K562 (cell line): ENCODE results near the gene TAF1B. TPM values are rescaled to one million over a fixed set of nuclear protein-coding genes. Genes with fewer than 3 reads are reported as not detected.

ENCODE experiments used
- ATAC-seq: fragments of 200-7000 bp; cut with Tn5 transposase; 3 replicates; pipeline ENCODE4 v1.9.1; 2020; ENCODE audit warnings: moderate library complexity
- BruUV-seq: library from RNA; stranded (reverse); fragments of 400-500 nt; replicated peaks from 2 replicates; lab custom pipeline; 2021; lab: Mats Ljungman, UMichigan
- CTCF ChIA-PET: fragments of 300-600 bp; formaldehyde crosslinking; extraction: SDS; loops from one replicate; lab custom pipeline; 2021; ENCODE audit warnings: low intra/inter-chr PET ratio; lab: Yijun Ruan, JAX
- POLR2A ChIA-PET: fragments of 300-600, 350-650 bp; sonication (Branson Sonifier 250); formaldehyde crosslinking; extraction: SDS; loops from one replicate; lab custom pipeline; 2021; ENCODE audit warnings: antibody characterized with exemption, inconsistent platforms; lab: Yijun Ruan, JAX
- DNase-seq, 4 experiments: peaks; one replicate each; pipeline versions ENCODE4 v3.0.0 to v3.0.0-alpha.2; 2011 to 2018; ENCODE audit warnings: low spot score in 3 of 4, mixed read lengths in 3 of 4; ENCODE audit errors: extremely low read depth in 1 of 4
- FAIRE-seq: peaks from 2 replicates; lab custom pipeline; 2011; peaks lifted over from hg19 to GRCh38; lab: Jason Lieb, UNC
- H2AFZ ChIP-seq: 2 replicates; pipeline ENCODE4 v1.6.0; 2011; ENCODE audit warnings: low read depth, low read length, control low read depth, inconsistent platforms
- H3K27ac ChIP-seq: fragments of 200-600 bp; 3 replicates; pipeline ENCODE4 v1.8.0; 2011; ENCODE audit warnings: low read depth, mild to moderate bottlenecking, control low read depth, inconsistent platforms, low read length, moderate library complexity, mixed read lengths; ENCODE audit errors: extremely low read depth
- H3K27me3 ChIP-seq, 2 experiments: fragments of 300-600 bp in 1 of 2; 2 replicates in 1 of 2; 3 replicates in 1 of 2; pipeline versions ENCODE4 v1.6.0 to v1.8.0; 2011; ENCODE audit warnings: inconsistent platforms in 2 of 2, low read length in 2 of 2, mild to moderate bottlenecking in 1 of 2, mixed read lengths in 1 of 2, moderate library complexity in 1 of 2; ENCODE audit not compliant: control insufficient read depth in 2 of 2, insufficient read depth in 2 of 2
- H3K36me3 ChIP-seq: fragments of 300-600 bp; 3 replicates; pipeline ENCODE4 v1.8.0; 2011; ENCODE audit warnings: mild to moderate bottlenecking, low read length, inconsistent platforms; ENCODE audit not compliant: control insufficient read depth, insufficient read depth
- H3K4me1 ChIP-seq, 2 experiments: fragments of 200-600 bp in 1 of 2; replicated peaks in 1 of 2; 2 replicates in 1 of 2; 3 replicates in 1 of 2; pipeline versions ENCODE4 v1.5.1 to v1.8.0; 2011; ENCODE audit warnings: inconsistent platforms in 2 of 2, low read length in 2 of 2, mild to moderate bottlenecking in 1 of 2, mixed read lengths in 1 of 2, moderate library complexity in 1 of 2; ENCODE audit not compliant: control insufficient read depth in 2 of 2, insufficient read depth in 2 of 2
- H3K4me2 ChIP-seq: 2 replicates; pipeline ENCODE4 v1.6.1; 2011; ENCODE audit warnings: low read length, control low read depth, inconsistent platforms, mixed read lengths; ENCODE audit not compliant: insufficient read depth
- H3K4me3 ChIP-seq: fragments of 200-600 bp; sonication (generic), shearing (Covaris generic); 2 replicates; pipeline ENCODE4 v1.5.1; 2016; ENCODE audit warnings: control low read depth, inconsistent platforms
- H3K79me2 ChIP-seq: fragments of 200-600 bp; 3 replicates; pipeline ENCODE4 v1.8.0; 2011; ENCODE audit warnings: low read length, inconsistent platforms; ENCODE audit not compliant: control insufficient read depth, insufficient read depth
- H3K9ac ChIP-seq, 2 experiments: 2 replicates each; pipeline versions ENCODE4 v1.6.0 to v1.6.1; 2011; ENCODE audit warnings: low read depth in 2 of 2, low read length in 2 of 2, control low read depth in 1 of 2, inconsistent platforms in 1 of 2, mild to moderate bottlenecking in 1 of 2, mixed read lengths in 1 of 2; ENCODE audit not compliant: insufficient read depth in 1 of 2
- H3K9me1 ChIP-seq: one replicate; pipeline ENCODE4 v1.6.0; 2011; ENCODE audit warnings: inconsistent platforms, mild to moderate bottlenecking, low read length, moderate library complexity; ENCODE audit not compliant: control insufficient read depth, insufficient read depth
- H3K9me3 ChIP-seq: replicated peaks from 2 replicates; pipeline ENCODE4 v1.5.1; 2011; ENCODE audit warnings: low read depth, low read length, inconsistent platforms; ENCODE audit not compliant: control insufficient read depth, insufficient read depth
- H4K20me1 ChIP-seq: replicated peaks from 2 replicates; pipeline ENCODE4 v1.6.1; 2011; ENCODE audit warnings: low read length, inconsistent platforms, mixed read lengths; ENCODE audit not compliant: control insufficient read depth, insufficient read depth
- CBX1 ChIP-seq: sonication (generic); IDR thresholded peaks from 2 replicates; pipeline ENCODE4 v1.6.1; 2016; ENCODE audit warnings: antibody characterized with exemption, low read depth, mild to moderate bottlenecking
- DDX20 ChIP-seq: fragments of 450-650 bp; IDR thresholded peaks from 2 replicates; pipeline ENCODE4 v1.6.1; 2016; ENCODE audit warnings: missing genetic modification characterization, low read depth, mild to moderate bottlenecking, missing compliant biosample characterization, moderate library complexity
- IFI16 ChIP-seq: fragments of 250-450 bp; sonication (Bioruptor Pico); IDR thresholded peaks from 2 replicates; pipeline ENCODE4 v2.1.2; 2022; ENCODE audit warnings: mild to moderate bottlenecking, inconsistent platforms
- LARP7 ChIP-seq: fragments of 450-650 bp; IDR thresholded peaks from 2 replicates; pipeline ENCODE4 v1.6.1; 2016
- NBN ChIP-seq: fragments of 450-650 bp; IDR thresholded peaks from 2 replicates; pipeline ENCODE4 v1.6.1; 2016; ENCODE audit warnings: low read depth, mild to moderate bottlenecking
- POLR3A ChIP-seq: IDR thresholded peaks from 2 replicates; pipeline ENCODE4 v1.6.1; 2011; ENCODE audit warnings: borderline replicate concordance, mild to moderate bottlenecking, moderate library complexity; ENCODE audit not compliant: insufficient read length, insufficient read depth; ENCODE audit errors: extremely low read depth
- SREBF2 ChIP-seq: sonication (generic); formaldehyde crosslinking; IDR thresholded peaks from 2 replicates; pipeline ENCODE4 v1.4.0; 2020; ENCODE audit warnings: mild to moderate bottlenecking, missing genetic modification reagents
- ZNF124 ChIP-seq: sonication (generic); formaldehyde crosslinking; IDR thresholded peaks from 2 replicates; pipeline ENCODE4 v1.8.1; 2022; ENCODE audit warnings: missing genetic modification reagents
- ZNF764 ChIP-seq: fragments of 250-450 bp; sonication (Bioruptor Pico); IDR thresholded peaks from 2 replicates; pipeline ENCODE4 v1.4.0; 2020; ENCODE audit warnings: low read depth, mild to moderate bottlenecking, moderate library complexity
- WGBS: fragments of 100-300 bp; shearing (Covaris generic); methylation state at CpG from one replicate; pipeline ENCODE4 v1.1.6; 2016; ENCODE audit warnings: low coverage, mixed read lengths; ENCODE audit not compliant: insufficient coverage; ENCODE audit errors: missing lambda C conversion rate; 5-methylcytosine and 5-hydroxymethylcytosine counted together
- in situ Hi-C: fragments of 300-500 bp; cut with MboI; formaldehyde crosslinking; loops from 4 replicates; pipeline ENCODE4 v1.15.0; 2018; ENCODE audit warnings: inconsistent platforms, mixed read lengths
- intact Hi-C: fragments of 100-400 bp; cut with micrococcal nuclease; formaldehyde crosslinking; loops from 2 replicates; pipeline ENCODE4 v1.14.2; 2022
- polyA plus RNA-seq, 8 experiments: library from polyadenylated mRNA; depleted of rRNA in 4 of 8; stranded (reverse) in 5 of 8; unstranded in 3 of 8; fragments of >200 nt; fragmentation: Nextera tagmentation in 2 of 8; fragmentation: Illumina TruSeq in 1 of 8; extraction: Ambion mirVana in 2 of 8; extraction: Trizol in 1 of 8; gene quantifications; 2 replicates each; pipeline versions ENCODE4 v1.2.1 to v1.2.3, GENCODE V29; 2011 to 2014; ENCODE audit warnings: inconsistent platforms in 1 of 8, missing spikeins in 1 of 8
- total RNA-seq, 7 experiments: library from RNA; depleted of rRNA in 6 of 7; stranded (reverse); fragments of >200 nt in 6 of 7; fragmentation: Illumina TruSeq in 2 of 7; extraction: Trizol in 2 of 7; gene quantifications; 2 replicates each; pipeline versions ENCODE4 v1.2.1 to v1.2.3, GENCODE V29; 2011 to 2021; ENCODE audit warnings: low replicate concordance in 1 of 7
- TF ChIP-seq, protein P1 (sequence below), 2 experiments: fragments of 200-800 bp in 1 of 2; sonication (Bioruptor generic) in 1 of 2; sonication (generic) in 1 of 2; formaldehyde crosslinking in 1 of 2; IDR thresholded peaks in 1 of 2; conservative IDR thresholded peaks in 1 of 2; 2 replicates each; pipeline versions ENCODE4 v1.5.0 to v1.6.1; 2016 to 2020; ENCODE audit warnings: missing compliant biosample characterization in 1 of 2, missing genetic modification characterization in 1 of 2, missing genetic modification reagents in 1 of 2
- TF ChIP-seq, protein P2 (sequence below): fragments of 250-450 bp; sonication (Bioruptor Pico); IDR thresholded peaks from 2 replicates; pipeline ENCODE4 v1.4.0; 2020
- TF ChIP-seq, protein P3 (sequence below), 3 experiments: IDR thresholded peaks in 2 of 3; conservative IDR thresholded peaks in 1 of 3; 2 replicates each; pipeline ENCODE4 v1.5.1; 2011 to 2012; ENCODE audit warnings: low read length in 3 of 3, mild to moderate bottlenecking in 3 of 3, control low read depth in 2 of 3, improper control_type of control experiment in 1 of 3, inconsistent platforms in 1 of 3, low read depth in 1 of 3, mixed read lengths in 1 of 3, moderate library complexity in 1 of 3; ENCODE audit not compliant: insufficient read depth in 2 of 3

TAF1B gene
- total and polyA plus RNA-seq, 9 of the 15 experiments (the other 6 are each of a cell fraction or from before 2014, with no cell fraction given), result 8.8 to 25.1 (median 17.3) TPM

DNA sequence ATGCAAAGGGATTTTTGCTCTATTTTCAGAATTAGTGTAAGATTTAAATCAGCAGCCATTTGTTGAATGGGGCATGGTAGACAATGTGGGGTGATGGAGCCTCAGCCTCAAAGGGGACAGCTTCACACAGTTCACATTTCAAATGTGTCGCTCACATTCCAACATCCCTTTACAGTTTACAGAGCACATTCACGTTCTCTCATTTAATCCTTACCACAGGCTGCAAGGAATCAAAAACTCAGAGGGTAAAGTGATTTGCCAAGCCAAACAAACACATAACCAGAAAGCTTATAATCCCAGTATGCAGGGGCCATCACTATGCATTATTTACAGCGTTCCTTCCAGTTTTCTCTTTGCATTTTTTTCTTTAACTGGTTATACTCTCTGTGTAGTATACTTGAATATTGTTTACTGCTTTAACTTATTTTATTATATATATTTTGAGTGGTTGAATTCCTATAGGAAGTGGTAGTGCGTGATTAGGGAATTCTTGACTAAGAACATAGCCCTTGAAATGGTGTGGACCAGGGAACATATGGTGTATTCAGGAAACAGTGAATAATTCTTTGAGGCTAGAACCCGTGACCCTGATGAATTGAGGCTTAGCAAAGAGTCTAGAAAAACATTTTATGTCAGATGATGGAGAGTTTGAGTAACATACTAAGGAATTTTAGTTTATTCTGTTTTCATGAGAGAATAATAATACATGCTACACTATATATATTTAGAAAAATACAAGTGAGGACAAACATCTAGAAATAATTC lies 18.1 kb upstream of the TAF1B start:
- BruUV-seq, result no TSS peak
- TF ChIP-seq, protein P1, sequence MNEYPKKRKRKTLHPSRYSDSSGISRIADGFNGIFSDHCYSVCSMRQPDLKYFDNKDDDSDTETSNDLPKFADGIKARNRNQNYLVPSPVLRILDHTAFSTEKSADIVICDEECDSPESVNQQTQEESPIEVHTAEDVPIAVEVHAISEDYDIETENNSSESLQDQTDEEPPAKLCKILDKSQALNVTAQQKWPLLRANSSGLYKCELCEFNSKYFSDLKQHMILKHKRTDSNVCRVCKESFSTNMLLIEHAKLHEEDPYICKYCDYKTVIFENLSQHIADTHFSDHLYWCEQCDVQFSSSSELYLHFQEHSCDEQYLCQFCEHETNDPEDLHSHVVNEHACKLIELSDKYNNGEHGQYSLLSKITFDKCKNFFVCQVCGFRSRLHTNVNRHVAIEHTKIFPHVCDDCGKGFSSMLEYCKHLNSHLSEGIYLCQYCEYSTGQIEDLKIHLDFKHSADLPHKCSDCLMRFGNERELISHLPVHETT (CRISPR knock-in tag; conservative IDR thresholded peaks at IDR 0.05 in 1 of 2, IDR thresholded peaks at IDR 0.05 in 1 of 2), result no peak
- TF ChIP-seq, protein P2, sequence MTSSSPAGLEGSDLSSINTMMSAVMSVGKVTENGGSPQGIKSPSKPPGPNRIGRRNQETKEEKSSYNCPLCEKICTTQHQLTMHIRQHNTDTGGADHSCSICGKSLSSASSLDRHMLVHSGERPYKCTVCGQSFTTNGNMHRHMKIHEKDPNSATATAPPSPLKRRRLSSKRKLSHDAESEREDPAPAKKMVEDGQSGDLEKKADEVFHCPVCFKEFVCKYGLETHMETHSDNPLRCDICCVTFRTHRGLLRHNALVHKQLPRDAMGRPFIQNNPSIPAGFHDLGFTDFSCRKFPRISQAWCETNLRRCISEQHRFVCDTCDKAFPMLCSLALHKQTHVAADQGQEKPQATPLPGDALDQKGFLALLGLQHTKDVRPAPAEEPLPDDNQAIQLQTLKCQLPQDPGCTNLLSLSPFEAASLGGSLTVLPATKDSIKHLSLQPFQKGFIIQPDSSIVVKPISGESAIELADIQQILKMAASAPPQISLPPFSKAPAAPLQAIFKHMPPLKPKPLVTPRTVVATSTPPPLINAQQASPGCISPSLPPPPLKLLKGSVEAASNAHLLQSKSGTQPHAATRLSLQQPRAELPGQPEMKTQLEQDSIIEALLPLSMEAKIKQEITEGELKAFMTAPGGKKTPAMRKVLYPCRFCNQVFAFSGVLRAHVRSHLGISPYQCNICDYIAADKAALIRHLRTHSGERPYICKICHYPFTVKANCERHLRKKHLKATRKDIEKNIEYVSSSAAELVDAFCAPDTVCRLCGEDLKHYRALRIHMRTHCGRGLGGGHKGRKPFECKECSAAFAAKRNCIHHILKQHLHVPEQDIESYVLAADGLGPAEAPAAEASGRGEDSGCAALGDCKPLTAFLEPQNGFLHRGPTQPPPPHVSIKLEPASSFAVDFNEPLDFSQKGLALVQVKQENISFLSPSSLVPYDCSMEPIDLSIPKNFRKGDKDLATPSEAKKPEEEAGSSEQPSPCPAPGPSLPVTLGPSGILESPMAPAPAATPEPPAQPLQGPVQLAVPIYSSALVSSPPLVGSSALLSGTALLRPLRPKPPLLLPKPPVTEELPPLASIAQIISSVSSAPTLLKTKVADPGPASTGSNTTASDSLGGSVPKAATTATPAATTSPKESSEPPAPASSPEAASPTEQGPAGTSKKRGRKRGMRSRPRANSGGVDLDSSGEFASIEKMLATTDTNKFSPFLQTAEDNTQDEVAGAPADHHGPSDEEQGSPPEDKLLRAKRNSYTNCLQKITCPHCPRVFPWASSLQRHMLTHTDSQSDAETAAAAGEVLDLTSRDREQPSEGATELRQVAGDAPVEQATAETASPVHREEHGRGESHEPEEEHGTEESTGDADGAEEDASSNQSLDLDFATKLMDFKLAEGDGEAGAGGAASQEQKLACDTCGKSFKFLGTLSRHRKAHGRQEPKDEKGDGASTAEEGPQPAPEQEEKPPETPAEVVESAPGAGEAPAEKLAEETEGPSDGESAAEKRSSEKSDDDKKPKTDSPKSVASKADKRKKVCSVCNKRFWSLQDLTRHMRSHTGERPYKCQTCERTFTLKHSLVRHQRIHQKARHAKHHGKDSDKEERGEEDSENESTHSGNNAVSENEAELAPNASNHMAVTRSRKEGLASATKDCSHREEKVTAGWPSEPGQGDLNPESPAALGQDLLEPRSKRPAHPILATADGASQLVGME (CRISPR knock-in tag), result no peak
- TF ChIP-seq, protein P3, sequence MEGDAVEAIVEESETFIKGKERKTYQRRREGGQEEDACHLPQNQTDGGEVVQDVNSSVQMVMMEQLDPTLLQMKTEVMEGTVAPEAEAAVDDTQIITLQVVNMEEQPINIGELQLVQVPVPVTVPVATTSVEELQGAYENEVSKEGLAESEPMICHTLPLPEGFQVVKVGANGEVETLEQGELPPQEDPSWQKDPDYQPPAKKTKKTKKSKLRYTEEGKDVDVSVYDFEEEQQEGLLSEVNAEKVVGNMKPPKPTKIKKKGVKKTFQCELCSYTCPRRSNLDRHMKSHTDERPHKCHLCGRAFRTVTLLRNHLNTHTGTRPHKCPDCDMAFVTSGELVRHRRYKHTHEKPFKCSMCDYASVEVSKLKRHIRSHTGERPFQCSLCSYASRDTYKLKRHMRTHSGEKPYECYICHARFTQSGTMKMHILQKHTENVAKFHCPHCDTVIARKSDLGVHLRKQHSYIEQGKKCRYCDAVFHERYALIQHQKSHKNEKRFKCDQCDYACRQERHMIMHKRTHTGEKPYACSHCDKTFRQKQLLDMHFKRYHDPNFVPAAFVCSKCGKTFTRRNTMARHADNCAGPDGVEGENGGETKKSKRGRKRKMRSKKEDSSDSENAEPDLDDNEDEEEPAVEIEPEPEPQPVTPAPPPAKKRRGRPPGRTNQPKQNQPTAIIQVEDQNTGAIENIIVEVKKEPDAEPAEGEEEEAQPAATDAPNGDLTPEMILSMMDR (IDR thresholded peaks at IDR 0.05 in 2 of 3, conservative IDR thresholded peaks at IDR 0.05 in 1 of 3; ENCODE audit: insufficient read depth in 2 of 3, low read depth in 1 of 3, low read length in 3 of 3), result no peak
- TF ChIP-seq NBN (no peak), DDX20 (tag) (no peak), IFI16 (CRISPR knock-in tag) (no peak), ZNF764 (CRISPR knock-in tag) (no peak), CBX1 (no peak), POLR3A (no peak), SREBF2 (CRISPR knock-in tag) (no peak), ZNF124 (CRISPR knock-in tag) (no peak), LARP7 (no peak)

More for the DNA sequence above, 18.1 kb upstream of the TAF1B start:
- in situ Hi-C loops, result loop anchor here (25.0 kb wide), 1 partner anchor 837 kb away; no protein-coding TSS in a partner anchor
- ChIA-PET POLR2A (interaction anchor here (0.5 kb wide), 1 partner anchor 9 kb away, joined by 3 read pairs; no protein-coding TSS in a partner anchor), CTCF (no interaction called here)
- no peak overlapping the region for H3K27ac ChIP-seq
- no peaks in the 10 kb centered on the region for H3K9me1 ChIP-seq
- H3K36me3 ChIP-seq, result no peaks in the 10 kb centered on the region
- H3K9ac ChIP-seq, result no peak overlapping the region
- WGBS, result 28% methylated on average over 5 of the region's 5 CpGs
- H3K4me1 ChIP-seq, result peaks cover 0 to 4% of the 10 kb centered on the region in 2 experiments; a peak in 1 of 5 replicates
- H3K9me3 ChIP-seq, result no peaks in the 10 kb centered on the region
- ATAC-seq (no peak), DNase-seq (no peak), FAIRE-seq (no peak)
- 0 out of 2 replicates have a peak overlapping the region, but pooled peaks have one; percentile 13 for H2AFZ ChIP-seq
- no peaks in the 10 kb centered on the region for H3K79me2 ChIP-seq
- no peaks in the 10 kb centered on the region for H4K20me1 ChIP-seq
- H3K4me2 ChIP-seq, result no peak overlapping the region
- no peaks in the 10 kb centered on the region for H3K27me3 ChIP-seq
- intact Hi-C loops, result no loop called here
- no peak overlapping the region for H3K4me3 ChIP-seq
